Neural cell (in vitro differentiated cells): ENCODE data around the gene CLSTN2. TPM values are rescaled to one million over a fixed set of nuclear protein-coding genes. Genes with fewer than 3 reads are reported as not detected.

Experiments
- H2AFZ ChIP-seq: fragments of 200-600, 300-800 bp; sonication (generic), shearing (Covaris generic); 2 replicates; pipeline ENCODE4 v1.6.0; 2014; ENCODE audit warnings: low read depth, mild to moderate bottlenecking, antibody characterized with exemption, low read length, moderate library complexity
- H3F3A ChIP-seq: fragments of 200-600 bp; shearing (Covaris generic); 2 replicates; pipeline ENCODE4 v1.6.1; 2016; ENCODE audit warnings: mild to moderate bottlenecking, moderate library complexity, mixed read lengths, antibody characterized with exemption, low read length; ENCODE audit not compliant: insufficient read depth, poor library complexity, severe bottlenecking
- H3K27ac ChIP-seq: fragments of 200-600, 300-800 bp; sonication (generic), shearing (Covaris generic); 2 replicates; pipeline ENCODE4 v1.5.1; 2014; ENCODE audit warnings: mild to moderate bottlenecking, low read length, moderate library complexity
- H3K27me3 ChIP-seq: fragments of 300-800, 200-600 bp; sonication (generic), shearing (Covaris generic); 2 replicates; pipeline ENCODE4 v1.6.0; 2014; ENCODE audit warnings: mild to moderate bottlenecking, low read depth, low read length, moderate library complexity; ENCODE audit not compliant: insufficient read depth
- H3K36me3 ChIP-seq: fragments of 300-800, 200-600 bp; sonication (generic), shearing (Covaris generic); 2 replicates; pipeline ENCODE4 v1.5.1; 2014; ENCODE audit warnings: mild to moderate bottlenecking, antibody characterized with exemption, low read length, moderate library complexity; ENCODE audit not compliant: insufficient read depth
- H3K4me2 ChIP-seq: fragments of 300-800, 200-600 bp; sonication (generic), shearing (Covaris generic); 2 replicates; pipeline ENCODE4 v1.6.0; 2014; ENCODE audit warnings: mild to moderate bottlenecking, low read length
- H3K4me3 ChIP-seq: fragments of 300-800, 200-600 bp; sonication (generic), shearing (Covaris generic); 2 replicates; pipeline ENCODE4 v1.5.1; 2014; ENCODE audit warnings: mild to moderate bottlenecking, low read length, moderate library complexity
- H3K79me2 ChIP-seq: fragments of 200-600 bp; shearing (Covaris generic); replicated peaks from 2 replicates; pipeline ENCODE4 v1.6.0; 2014; ENCODE audit warnings: mild to moderate bottlenecking, low read length, moderate library complexity; ENCODE audit not compliant: insufficient read depth
- H3K9ac ChIP-seq: fragments of 300-800, 200-600 bp; sonication (generic), shearing (Covaris generic); 2 replicates; pipeline ENCODE4 v1.6.1; 2016; ENCODE audit warnings: mild to moderate bottlenecking, low read length, mixed read lengths
- H3K9me2 ChIP-seq: fragments of 200-600 bp; shearing (Covaris generic); 2 replicates; pipeline ENCODE4 v1.6.1; 2016; ENCODE audit warnings: mild to moderate bottlenecking, low read length, mixed read lengths; ENCODE audit not compliant: insufficient read depth
- H3K9me3 ChIP-seq: fragments of 200-600, 300-800 bp; sonication (generic), shearing (Covaris generic); 2 replicates; pipeline ENCODE4 v1.6.1; 2016; ENCODE audit warnings: mild to moderate bottlenecking, mixed run types, low read length, moderate library complexity, mixed read lengths
- H4K20me1 ChIP-seq: fragments of 200-600 bp; shearing (Covaris generic); 2 replicates; pipeline ENCODE4 v1.6.1; 2016; ENCODE audit warnings: mild to moderate bottlenecking, mixed run types; ENCODE audit not compliant: insufficient read depth
- CTCF ChIP-seq: fragments of 450-650 bp; IDR thresholded peaks from 2 replicates; pipeline ENCODE4 v1.5.1; 2014; ENCODE audit warnings: antibody characterized with exemption, mild to moderate bottlenecking, moderate library complexity; ENCODE audit not compliant: poor library complexity, severe bottlenecking
- EP300 ChIP-seq: fragments of 450-650 bp; conservative IDR thresholded peaks from 2 replicates; pipeline ENCODE4 v1.6.1; 2014; ENCODE audit warnings: antibody characterized with exemption, mild to moderate bottlenecking, moderate library complexity; ENCODE audit not compliant: poor library complexity, severe bottlenecking
- EZH2 ChIP-seq: fragments of 200-600, 300-800 bp; shearing (Covaris generic), sonication (generic); IDR thresholded peaks from 2 replicates; pipeline ENCODE4 v1.6.1; 2014; ENCODE audit warnings: antibody characterized with exemption, low read length, borderline replicate concordance, mild to moderate bottlenecking; ENCODE audit not compliant: insufficient read depth, poor library complexity, severe bottlenecking
- MXI1 ChIP-seq: fragments of 450-650 bp; conservative IDR thresholded peaks from 2 replicates; pipeline ENCODE4 v1.6.1; 2014; ENCODE audit warnings: antibody characterized with exemption, mild to moderate bottlenecking; ENCODE audit not compliant: poor library complexity, severe bottlenecking
- POLR2AphosphoS5 ChIP-seq: IDR thresholded peaks from 2 replicates; pipeline ENCODE4 v1.6.1; 2012
- RAD21 ChIP-seq: fragments of 450-650 bp; conservative IDR thresholded peaks from 2 replicates; pipeline ENCODE4 v1.6.1; 2014; ENCODE audit warnings: antibody characterized with exemption, mild to moderate bottlenecking, moderate library complexity
- REST ChIP-seq: IDR thresholded peaks from 2 replicates; pipeline ENCODE4 v1.6.1; 2012; ENCODE audit warnings: borderline replicate concordance
- SMC3 ChIP-seq: fragments of 450-650 bp; conservative IDR thresholded peaks from 2 replicates; pipeline ENCODE4 v1.6.1; 2014; ENCODE audit warnings: antibody characterized with exemption, mild to moderate bottlenecking, moderate library complexity; ENCODE audit not compliant: poor library complexity
- TAF1 ChIP-seq: IDR thresholded peaks from 2 replicates; pipeline ENCODE4 v1.6.1; 2012; ENCODE audit warnings: low read depth
- polyA plus RNA-seq: library from polyadenylated mRNA; depleted of rRNA; stranded (reverse); fragments of >200 nt; gene quantifications from 2 replicates; pipeline ENCODE4 v1.2.3, GENCODE V29; 2014

Gene CLSTN2
- polyA plus RNA-seq, 1 donor from 2014 or later, result 10.7 TPM

GRCh38 chr3:139954146-139954860 lies 19.3 kb downstream of the CLSTN2 start:
- Histone ChIP-seq H3K9ac (no peak overlapping the region), H3K9me3 (no peaks in the 10 kb centered on the region), H2AFZ (no peak overlapping the region), H3K27me3 (no peaks in the 10 kb centered on the region), H3K27ac (no peak overlapping the region), H3K4me3 (no peak overlapping the region), H3K9me2 (no peaks in the 10 kb centered on the region), H3K79me2 (no peaks in the 10 kb centered on the region), H4K20me1 (no peaks in the 10 kb centered on the region), H3K36me3 (no peaks in the 10 kb centered on the region), H3F3A (no peaks in the 10 kb centered on the region), H3K4me2 (no peak overlapping the region)
- TF ChIP-seq EZH2 (no peak), POLR2AphosphoS5 (no peak), MXI1 (no peak), EP300 (no peak), TAF1 (no peak), REST (no peak), RAD21 (no peak), CTCF (no peak), SMC3 (no peak)

- Histone ChIP-seq H3K36me3 (no peaks in the 10 kb centered on the region), H3K9me3 (no peaks in the 10 kb centered on the region), H3K9me2 (no peaks in the 10 kb centered on the region), H2AFZ (no peak overlapping the region), H3F3A (no peaks in the 10 kb centered on the region), H3K9ac (no peak overlapping the region), H3K79me2 (no peaks in the 10 kb centered on the region), H3K4me3 (no peak overlapping the region), H3K27ac (no peak overlapping the region), H4K20me1 (no peaks in the 10 kb centered on the region), H3K4me2 (no peak overlapping the region), H3K27me3 (no peaks in the 10 kb centered on the region)
- TF ChIP-seq RAD21, result no peak
- TF ChIP-seq EZH2, result no peak
- no peak for TF ChIP-seq SMC3
- no peak for TF ChIP-seq TAF1
- no peak for TF ChIP-seq MXI1
- no peak for TF ChIP-seq POLR2AphosphoS5
- TF ChIP-seq EP300, result no peak
- TF ChIP-seq CTCF, result no peak
- no peak for TF ChIP-seq REST
Measured at GRCh38 chr3:139957844-139958243, 22.9 kb downstream of the CLSTN2 start.
